Limb (tissue), 2 donors: ENCODE results near the gene EYS.
"Not testable (repeated sequence)": the region's sequence is repeated elsewhere in the genome, so short reads cannot be mapped to it uniquely, and the experiment has no call there.

ENCODE experiments used
- DNase-seq, 2 donors: peaks; one replicate each; pipeline ENCODE4 v3.0.0-alpha.2; 2016; ENCODE audit errors: extremely low spot score in 2 of 2

Gene EYS

GRCh38 chr6:63745784-63746183 is 1961.2 kb downstream of the EYS start:
- no peak for DNase-seq

- DNase-seq = no peak
Observed at GRCh38 chr6:63744810-63745209, 1962.2 kb downstream of the EYS start.

GRCh38 chr6:63743691-63744090 is 1963.3 kb downstream of the EYS start:
- no peak for DNase-seq

GRCh38 chr6:63742060-63742459 is 1965.0 kb downstream of the EYS start:
- DNase-seq = no peak

GRCh38 chr6:63740709-63741108 is 1966.3 kb downstream of the EYS start:
- no peak for DNase-seq

- DNase-seq = no peak
Observed at GRCh38 chr6:63739094-63739687, 1967.8 kb downstream of the EYS start.

- not testable (repeated sequence) for DNase-seq
Observed at GRCh38 chr6:63738190-63738589, 1968.8 kb downstream of the EYS start.

- no peak for DNase-seq
Observed at GRCh38 chr6:63734923-63735322, 1972.1 kb downstream of the EYS start.

- no peak for DNase-seq
Observed at GRCh38 chr6:63732336-63732735, 1974.7 kb downstream of the EYS start.

GRCh38 chr6:63731930-63732329 is 1975.1 kb downstream of the EYS start:
- DNase-seq = no peak

- no peak for DNase-seq
Observed at GRCh38 chr6:63730311-63730710, 1976.7 kb downstream of the EYS start.

GRCh38 chr6:63724721-63725120 is 1982.3 kb downstream of the EYS start:
- DNase-seq = no peak

- no peak for DNase-seq
Observed at GRCh38 chr6:63721181-63721580, 1985.8 kb downstream of the EYS start.

GRCh38 chr6:63716169-63716568 is 1990.9 kb downstream of the EYS start:
- DNase-seq = no peak

GRCh38 chr6:63714091-63714490 is 1992.9 kb downstream of the EYS start:
- no peak for DNase-seq

- no peak for DNase-seq
Observed at GRCh38 chr6:63713332-63713731, 1993.7 kb downstream of the EYS start.

GRCh38 chr6:63709148-63709547 is 1997.9 kb downstream of the EYS start:
- no peak for DNase-seq

GRCh38 chr6:63708631-63709030 is 1998.4 kb downstream of the EYS start:
- DNase-seq = no peak

GRCh38 chr6:63706630-63707029 is 2000.4 kb downstream of the EYS start:
- no peak for DNase-seq

GRCh38 chr6:63705707-63706106 is 2001.3 kb downstream of the EYS start:
- DNase-seq = no peak

- DNase-seq = no peak
Observed at GRCh38 chr6:63690221-63690620, 2016.8 kb downstream of the EYS start.

- DNase-seq = no peak
Observed at GRCh38 chr6:63689421-63689820, 2017.6 kb downstream of the EYS start.

GRCh38 chr6:63685446-63686379 is 2021.3 kb downstream of the EYS start:
- no peak for DNase-seq
